GM18508 (cell line): ENCODE measurements around the gene HIRA.

Experiments used
- ATAC-seq: cut with Tn5 transposase; IDR thresholded peaks from one replicate; pipeline ENCODE4 v1.9.1; 2021; ENCODE audit warnings: moderate number of reproducible peaks; ENCODE audit not compliant: insufficient read depth, unreplicated experiment

Gene HIRA

DNA sequence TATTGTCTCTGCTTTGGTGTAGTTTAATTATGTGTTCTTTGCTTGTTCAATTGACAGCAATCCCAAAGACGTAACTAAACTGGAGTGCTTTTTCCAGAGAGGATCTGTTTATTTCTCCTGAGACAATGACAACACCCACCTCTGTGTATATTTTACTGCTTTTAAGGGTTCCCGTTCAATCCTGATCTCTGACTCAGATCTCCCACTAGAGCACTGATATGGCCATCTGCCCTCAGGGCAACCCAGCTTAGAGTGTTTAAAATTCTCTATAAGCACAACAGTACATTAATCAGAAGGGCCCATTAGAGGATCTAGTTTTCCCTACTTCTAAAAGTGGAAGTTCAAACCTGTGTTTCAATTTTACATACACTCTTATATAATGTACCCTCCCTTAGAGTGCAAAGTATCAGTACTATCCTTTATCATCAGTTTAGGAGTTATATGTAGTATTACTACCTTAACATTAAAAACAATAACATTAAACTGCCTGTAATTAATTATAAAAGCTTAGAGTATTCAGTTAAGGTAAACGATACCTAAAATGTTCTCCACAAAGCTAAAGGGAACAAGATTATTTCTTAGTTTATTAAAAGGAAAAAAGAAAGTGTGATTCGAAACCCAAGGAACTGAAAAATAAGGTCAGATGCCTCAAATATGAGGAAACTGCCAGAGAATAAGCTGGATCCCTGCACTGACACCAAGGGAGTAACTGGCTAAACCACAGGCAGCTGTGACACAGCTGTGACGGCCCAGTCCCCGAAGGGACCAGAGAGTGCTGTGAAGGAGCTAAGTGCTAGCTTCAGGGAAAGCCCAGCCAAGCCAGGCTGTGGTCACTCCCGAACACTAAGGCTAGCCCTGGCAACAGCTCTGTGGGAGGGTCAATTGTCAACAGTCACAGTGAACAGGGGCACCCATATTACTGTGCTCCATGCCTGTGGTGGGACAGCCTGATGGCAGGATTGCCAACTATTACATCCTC is 32.2 kb upstream of the HIRA start:
- ATAC-seq, result no peak

DNA sequence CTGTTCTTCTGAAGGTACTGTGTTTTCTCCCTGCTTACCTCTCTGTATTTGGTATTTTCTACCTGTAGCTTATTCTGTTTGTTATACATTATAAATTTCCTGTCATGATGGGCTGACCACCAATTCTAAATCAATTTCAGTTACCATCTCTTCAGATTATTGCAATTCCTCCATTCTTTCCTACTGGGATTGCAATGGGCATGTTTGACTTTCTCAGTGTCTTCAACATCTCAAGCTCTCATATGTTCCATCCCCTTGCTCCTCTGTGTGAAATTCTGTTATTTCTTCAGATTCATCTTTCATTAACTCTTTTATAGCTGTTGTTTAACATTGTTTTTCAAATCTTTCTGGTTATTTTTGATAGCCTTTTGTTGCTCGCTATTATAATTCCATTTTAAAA is 31.5 kb upstream of the HIRA start:
- no peak for ATAC-seq

DNA sequence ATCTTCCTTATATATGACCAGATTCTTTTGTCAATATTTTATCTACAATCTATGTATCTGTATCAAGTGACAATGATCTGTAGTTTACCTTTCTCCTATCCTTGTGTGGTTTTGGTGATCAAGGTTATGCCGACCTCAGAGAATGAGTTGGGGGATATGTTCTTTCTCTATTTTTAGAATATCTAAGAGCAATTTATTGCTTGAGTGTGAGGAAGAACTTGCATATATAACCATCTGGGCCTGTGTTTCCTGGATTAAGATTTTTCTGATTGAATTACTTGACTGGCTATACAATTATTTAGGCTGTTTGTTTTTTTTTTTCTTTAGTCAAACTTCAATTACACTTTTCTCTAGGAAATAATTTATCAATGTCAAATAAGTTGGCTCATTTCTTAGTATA is 30.0 kb upstream of the HIRA start:
- no peak for ATAC-seq

DNA sequence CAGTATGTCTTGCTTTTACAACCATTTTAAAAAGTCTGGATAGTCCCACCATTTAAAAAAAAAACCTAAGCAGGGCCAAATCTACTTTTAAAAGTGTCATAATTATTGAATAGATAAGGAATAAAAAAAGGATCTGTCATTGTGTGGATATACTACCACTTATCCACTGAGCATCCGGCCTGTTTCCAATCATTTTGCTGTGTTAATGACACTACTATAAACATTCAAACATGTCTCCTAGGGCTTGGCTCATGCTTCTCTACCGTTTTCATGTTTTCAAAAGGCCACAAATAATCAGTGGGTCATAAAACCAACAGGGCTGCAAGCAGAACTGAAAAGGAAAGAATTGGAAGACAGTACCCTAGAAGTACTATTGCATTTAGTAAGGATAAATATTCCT is 28.5 kb upstream of the HIRA start:
- ATAC-seq, result no peak

DNA sequence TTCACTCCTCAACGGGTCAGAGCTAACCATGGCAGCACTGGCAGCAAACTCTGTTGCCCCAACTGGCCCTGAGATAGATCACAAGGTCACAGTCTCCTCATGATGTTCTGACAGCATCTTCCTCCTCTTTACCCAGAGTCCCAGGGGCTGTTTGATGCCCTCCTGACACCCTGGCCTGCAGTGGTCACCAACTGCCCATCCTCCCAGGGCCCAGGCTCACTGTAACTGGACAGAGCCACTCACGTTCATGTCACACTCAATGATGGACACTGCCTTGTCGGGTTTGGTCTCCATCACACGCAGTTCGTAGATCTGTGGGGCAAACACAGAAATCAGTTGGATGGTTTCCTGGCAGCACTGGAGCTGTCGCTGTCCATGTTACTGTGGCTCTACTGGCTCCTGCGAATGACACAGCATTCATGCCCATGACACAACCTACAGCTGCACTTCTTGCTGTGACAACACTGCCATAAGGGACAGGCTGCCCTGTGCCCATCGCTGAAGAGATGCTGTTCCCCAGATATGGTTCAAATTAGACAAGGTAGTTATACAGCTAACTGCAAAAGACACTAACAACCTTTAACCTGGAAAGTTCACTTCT is 26.4 kb upstream of the HIRA start:
- ATAC-seq, result no peak

DNA sequence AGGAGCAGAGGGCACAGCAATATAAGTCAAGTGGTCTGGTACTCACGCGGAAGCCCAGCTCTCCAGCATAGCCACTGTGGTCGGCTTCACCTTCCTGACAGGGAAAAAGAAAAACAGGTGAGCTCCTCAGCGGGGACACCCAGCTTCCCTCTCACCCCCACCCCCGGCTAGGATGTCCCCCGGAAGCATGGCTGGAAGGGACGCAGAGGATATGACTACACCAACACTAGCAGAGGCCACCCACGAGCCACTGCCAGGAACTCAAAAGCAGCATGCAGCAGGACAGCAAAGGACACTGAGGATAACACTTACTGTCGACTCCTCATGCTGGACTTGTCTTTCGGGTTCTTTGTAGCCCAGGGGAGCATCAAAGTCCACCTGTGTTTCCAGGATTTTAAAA is 25.0 kb upstream of the HIRA start:
- ATAC-seq, result no peak

DNA sequence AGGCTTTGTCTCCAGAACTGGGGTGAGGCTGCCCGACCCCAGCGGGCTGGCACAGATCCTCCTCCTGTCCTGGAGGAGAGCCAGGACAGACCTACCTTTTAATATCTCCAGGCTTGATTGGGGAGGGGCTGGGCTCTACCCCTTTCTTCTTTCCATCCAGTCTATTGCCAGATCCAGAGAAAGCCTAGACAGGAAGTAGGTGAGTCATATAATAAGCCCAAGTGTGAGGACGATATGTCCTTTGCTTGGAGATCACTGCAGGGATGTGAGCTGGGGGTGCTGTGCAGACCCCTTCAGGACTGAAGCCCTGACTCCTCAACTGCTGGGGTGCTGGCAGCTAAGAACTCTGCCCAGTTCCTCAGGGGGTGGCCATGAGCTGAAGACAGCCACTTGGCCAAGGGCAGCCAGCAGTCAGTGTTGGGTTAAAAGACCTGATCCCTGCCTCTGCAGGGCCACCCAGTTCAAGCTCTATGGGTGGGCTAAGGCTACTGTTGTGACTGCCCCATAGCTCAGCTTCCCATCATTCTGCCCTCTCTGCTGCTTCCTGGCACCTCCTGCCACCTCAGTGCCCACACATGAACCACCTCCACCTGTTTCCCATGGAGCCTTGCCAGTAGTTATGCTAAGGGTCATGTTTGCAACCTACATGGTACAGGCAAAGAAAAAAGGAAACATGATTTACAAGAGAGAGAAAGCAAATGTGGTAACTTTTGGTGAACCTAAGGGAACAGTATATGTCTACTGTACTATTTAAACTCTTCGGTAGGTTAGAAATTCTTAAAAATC is 24.2 kb upstream of the HIRA start:
- ATAC-seq, result no peak

DNA sequence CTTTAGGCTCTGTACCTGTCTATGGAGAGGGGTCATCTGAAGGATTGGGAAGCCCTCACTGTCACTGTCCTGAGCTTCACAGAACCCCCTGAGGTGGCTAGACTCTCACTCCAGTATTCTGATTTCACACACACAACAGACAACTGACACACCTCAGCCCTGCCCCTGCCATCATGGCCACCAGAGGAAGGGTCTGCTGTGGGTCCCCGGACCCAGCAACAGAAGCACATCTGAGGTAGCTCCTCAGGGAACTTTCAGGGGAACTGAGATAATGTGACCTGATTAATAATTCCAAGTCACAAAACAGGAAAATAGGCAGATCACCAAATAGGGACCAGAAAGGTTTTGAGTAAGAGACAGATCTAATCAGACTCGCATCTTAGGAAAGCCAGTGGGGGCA is 23.5 kb upstream of the HIRA start:
- no peak for ATAC-seq

DNA sequence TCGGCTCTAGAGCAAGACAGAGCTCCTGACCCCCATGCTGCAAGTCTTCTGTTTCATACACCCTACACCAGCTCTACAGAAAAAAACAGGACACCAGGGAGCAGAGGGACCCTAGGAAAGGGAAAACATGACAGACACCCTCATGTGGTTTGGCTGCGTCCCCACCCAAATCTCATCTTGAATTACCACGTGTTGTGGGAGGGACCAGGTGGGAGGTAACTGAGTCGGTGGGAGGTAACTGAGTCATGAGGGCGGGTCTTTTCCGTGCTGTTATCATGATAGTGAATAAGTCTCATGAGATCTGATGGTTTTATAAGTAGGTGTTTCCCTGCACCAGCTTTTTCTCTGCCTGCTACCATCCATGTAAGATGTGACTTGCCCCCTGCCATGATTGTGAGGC is 22.6 kb upstream of the HIRA start:
- ATAC-seq, result no peak

DNA sequence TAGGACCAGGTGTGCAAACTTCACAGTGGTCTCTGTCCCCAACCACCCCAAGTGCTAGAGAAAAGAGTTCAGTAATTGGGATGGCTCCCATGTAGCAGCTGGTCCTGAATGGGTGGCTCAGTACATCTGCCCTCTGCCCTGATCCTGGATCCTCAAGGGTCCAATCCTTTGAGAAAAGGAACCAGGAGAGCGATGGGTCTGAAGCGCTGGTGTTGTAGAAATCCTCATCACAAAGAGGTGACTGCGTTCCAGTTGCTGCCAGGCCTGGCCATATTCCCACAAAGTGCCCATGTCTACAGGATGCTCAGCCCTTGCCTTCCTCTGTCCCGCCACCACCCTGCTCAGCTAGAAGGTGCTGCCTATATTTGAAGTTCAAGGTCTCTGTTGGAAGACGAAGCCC is 22.2 kb upstream of the HIRA start:
- ATAC-seq, result no peak

DNA sequence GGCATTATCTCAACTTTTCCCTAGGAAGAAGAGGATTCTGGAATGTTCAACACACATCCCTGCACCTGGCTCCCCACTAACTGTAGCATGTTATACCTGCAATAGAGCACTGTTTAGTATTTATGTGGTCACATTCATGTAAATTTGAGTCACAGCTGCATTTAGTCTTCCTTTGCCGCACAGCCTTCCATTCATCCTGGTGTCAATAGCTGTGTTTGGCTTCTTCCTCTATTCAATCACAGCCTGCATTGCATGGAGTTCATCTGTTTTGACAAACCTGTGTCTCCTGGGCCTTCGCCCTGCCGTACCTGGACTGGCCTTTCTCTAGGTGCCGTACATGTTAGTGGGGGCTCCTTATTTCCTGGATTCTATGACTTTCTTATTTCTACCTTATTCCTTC is 20.0 kb upstream of the HIRA start:
- ATAC-seq, result no peak

DNA sequence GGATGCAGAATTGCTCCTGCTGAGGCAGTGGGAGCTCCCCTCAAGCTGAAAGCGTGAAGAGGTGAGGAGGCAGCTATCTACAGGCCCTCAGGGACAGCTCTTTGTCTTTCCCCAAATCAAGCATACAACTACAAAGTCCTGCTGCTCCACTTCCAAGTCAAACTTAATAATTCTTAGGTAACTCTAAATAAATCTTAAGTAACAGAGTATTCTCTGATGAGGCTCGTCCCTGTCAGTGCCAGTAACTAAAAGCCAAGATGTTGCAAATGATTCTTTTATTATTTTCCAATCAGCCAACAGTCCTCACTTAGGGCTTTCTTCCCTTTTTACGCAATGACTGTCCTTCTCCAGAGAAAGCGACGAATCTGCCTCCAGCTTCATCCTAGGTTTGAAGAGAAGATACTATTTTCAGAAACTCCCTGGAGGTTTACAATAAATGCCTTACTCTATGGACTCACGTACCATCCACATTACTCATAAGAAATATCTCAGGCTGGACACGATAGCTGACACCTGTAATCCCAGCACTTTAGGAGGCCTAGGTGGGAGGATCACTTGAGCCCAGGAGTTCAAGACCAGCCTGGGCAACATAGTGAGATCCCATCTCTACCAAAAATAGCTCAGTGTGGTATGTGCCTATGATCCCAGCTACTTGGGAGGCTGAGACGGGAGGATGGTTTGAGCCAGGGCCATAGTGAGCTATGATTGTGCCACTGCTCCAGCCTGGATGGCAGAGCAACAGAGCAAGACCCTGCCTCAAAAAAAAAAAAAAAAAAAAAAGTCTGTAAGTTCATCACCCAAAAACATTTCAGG is 19.0 kb upstream of the HIRA start:
- ATAC-seq, result no peak

DNA sequence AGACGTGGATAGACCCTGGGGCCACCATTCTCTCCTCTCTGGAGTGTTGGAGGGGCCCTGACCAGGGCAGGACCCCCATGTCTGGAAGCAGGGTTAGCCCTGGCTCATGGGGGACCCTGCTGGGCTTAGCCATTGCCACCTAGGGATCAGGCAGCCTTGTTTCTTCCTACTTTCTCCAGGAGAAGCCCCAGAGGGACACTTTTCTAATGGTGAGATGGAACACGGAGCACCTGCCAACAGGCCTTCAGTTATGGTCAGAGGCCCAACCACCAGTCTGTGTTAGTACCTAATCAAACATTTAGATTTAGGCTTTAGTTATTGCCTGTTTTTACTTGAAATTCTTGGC is 17.9 kb upstream of the HIRA start:
- no peak for ATAC-seq

DNA sequence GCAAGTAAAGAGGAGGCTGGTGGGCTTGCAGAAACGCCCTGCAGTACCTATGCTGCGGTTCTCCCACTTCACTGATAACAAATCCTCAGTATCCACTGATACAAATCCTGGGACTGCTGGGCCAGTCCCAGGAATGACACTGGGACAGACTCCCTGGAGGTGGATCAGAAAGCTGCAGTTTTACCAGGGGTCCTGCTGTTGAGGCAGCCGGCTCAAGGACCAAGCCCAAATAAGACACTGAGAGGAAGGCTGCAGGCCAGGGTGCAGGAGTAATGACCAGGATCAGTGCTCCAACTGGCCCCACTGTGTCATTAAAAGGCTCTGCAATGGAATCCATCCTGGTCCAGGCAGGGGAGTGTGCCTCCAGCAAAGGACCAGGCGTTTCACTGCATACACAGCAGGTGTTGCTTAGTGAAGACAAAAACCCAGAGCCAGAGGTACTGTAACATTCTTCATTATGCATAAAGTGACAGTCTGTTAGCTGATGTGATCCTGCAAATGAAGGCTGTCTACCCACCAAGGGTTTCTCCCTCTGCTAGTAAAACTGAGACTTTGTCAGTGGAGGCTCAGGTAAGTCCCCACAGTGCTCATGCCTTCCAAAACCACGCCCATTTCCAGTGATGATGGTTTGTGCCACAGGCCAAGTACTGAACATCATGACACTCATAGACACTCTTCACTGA is 17.3 kb upstream of the HIRA start:
- ATAC-seq, result no peak

DNA sequence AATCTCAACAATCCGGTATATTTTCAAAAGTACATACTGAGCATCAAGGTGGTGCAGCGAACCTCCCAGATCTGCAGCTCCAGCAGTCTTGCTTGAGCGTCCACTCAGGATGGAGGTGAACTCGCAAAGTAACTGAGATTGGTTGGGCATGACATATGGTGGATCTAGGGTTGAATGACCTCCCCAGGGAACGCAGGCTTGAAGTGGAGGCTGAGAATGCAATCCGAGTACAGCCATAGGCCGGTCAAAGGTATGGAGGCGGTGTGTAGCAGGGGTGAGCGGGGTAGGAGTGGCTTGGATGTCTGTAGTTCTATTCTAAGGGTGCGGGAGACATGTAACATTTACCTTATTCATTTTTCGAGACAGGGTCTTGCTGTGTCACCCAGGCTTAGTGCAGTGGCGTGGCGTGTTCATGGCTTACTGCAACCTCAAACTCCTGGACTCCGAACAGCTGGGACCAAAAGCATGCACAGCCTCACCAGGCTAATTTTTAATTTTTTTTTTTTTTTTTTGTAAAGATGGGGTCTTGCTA is 16.6 kb upstream of the HIRA start:
- no peak for ATAC-seq

DNA sequence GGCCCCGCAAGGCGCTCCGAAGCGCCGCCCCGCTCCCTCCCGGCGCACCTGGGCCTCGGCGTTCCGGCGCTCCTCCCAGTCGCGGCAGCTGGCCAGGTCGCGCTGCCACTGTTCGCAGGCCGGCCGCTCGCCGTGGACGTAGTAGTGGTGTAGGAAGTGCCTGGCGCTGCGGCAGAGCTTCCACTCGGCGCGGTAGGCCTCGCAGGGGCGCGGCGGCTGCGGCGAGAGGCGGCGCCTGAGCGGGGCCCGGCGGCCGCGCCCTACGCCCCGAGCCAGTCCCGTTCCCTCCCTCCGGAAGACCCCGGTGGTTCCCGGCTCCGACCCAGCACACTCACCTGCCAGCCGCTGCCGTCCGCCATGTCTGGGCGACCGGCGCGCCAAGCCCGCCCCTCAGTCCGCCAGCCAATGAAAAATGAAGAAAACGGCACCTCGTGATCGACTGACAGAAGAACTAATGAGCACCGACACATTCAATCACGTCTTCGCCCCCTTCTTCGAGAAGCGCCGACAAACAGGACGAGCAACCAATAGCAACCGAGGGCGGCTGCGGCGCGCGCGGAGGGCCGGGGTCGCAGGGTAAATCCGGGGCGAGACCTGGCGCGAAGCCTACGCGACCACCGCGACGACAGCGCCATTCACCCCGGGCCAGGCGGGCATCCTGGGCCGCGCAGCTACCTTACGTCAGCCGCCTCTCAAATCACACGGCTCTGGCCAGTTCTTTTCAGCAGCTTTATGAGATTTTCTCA is 16.0 kb upstream of the HIRA start, which contains the start of gene C22orf39:
TSS of gene C22orf39 (minus strand) at position 382 of the 746 bp plus-strand sequence. CDS start at position 359, 23 bp downstream.
- peak; percentile 62 for ATAC-seq

DNA sequence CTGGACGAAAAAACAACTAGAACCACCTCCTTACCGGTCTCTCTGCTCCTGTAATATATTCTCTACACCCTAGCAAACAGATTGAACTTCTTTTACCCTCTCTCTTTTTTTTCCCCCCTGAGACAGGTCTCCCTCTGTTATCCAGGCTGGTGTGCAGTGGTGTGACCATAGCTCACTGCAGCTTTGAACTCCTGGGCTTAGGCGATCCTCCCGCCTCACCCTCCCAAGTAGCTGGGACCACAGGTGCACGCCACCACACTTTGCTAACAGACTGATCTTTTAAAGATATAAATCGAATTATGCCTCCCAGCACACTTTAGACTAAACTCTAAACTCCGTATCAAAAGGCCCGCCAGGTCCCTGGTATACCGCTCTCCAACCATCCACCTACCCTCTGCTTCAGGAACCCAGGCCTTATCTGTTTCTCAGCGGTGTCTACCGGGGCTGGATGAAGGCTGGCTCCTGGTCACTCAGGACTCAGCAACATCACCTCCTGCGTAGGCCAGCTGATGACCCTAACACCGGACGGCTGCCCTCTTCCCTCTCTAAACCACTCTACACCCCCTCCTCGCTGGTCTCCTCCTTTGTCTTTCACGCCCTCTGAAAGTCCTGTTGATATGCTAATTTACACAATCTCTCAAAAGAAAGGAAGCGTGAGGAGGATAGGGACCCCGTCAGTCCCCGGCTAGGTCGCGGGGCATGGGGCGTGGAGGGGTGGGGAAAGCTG is 15.2 kb upstream of the HIRA start:
- ATAC-seq, result no peak
